ENCODE results near the gene CDH2.

CDH2 gene

DNA sequence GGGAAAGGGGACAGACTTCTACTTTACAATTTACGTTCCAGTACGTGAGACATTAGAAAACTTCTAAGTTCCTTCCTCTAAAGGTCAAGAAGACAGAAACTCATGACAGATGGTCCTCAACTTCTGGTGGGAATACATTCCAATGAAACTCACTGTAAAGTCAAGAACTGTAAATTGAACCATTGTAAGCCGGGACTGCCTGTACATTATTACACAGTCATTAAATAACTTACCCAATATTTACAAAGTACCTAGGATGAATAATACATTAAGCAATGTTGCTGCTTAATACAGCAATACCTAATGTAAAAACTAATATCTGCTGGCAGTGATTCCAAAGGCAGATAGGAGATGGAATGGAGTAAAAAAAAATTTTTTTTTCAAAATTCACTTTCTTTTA lies 51.9 kb downstream of the CDH2 start:
- no peak for DNase-seq

- no peak for DNase-seq
These were observed 52.5 kb downstream of the CDH2 start for GRCh38 chr18:28124131-28125029.

- DNase-seq, result no peak
These were observed 53.4 kb downstream of the CDH2 start for GRCh38 chr18:28123401-28124030.

DNA sequence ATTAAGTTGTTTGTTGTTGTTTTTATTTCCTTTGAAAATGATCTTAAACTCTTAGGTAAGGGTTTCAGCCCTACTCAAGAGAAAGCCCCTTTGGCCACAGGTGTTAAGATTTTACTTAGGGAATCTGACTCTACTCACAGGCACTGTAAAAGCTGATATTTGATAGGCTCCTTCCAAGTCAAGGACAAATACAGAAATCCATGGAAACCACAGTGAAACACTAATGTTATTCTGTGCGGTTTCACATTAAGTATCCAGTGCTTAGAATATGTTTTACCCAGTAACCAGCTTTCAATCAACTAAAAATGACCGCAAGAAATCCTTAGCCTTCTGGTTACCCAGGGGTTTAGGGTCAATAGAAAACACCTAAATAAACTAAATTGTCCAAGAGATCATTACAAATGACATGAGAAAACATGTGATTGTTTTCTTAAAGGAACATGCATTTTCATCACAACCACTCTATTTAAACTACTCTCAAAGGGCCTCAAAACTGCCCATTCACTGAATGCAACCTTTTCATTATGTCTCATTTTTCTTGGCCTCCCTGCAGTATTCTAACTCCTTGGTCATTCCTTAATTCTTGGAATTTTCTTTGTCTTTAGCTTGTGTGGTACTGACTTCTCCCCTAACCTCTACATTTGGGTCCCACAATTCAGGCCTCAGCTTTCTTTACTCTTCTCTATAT lies 56.0 kb downstream of the CDH2 start:
- no peak for DNase-seq

- no peak for DNase-seq
These were observed 60.5 kb downstream of the CDH2 start for GRCh38 chr18:28116461-28116860.

DNA sequence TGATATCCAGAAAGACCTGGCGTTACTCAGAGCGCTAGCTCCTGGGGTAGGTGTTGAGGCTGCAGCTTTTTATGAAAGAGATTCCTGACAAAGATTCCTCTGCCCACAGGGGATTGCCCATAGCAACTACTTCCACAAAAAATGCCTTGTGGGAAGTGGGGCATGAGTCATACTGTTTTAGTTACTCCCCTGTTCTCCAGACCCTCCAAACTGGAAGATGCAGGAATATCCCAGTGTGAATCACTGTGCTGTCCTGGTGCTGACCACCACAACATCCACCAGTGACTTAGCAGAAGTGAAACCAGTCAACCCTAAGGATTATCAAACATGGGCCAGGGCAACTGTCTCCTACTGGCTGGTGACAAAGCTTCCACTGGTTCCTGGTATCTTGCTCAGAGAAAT lies 61.8 kb downstream of the CDH2 start:
- DNase-seq, result peak; percentile 97

GRCh38 chr18:28114472-28114871 lies 62.5 kb downstream of the CDH2 start:
- no peak for DNase-seq

GRCh38 chr18:28113271-28114029 lies 63.5 kb downstream of the CDH2 start:
- DNase-seq, result no peak

DNA sequence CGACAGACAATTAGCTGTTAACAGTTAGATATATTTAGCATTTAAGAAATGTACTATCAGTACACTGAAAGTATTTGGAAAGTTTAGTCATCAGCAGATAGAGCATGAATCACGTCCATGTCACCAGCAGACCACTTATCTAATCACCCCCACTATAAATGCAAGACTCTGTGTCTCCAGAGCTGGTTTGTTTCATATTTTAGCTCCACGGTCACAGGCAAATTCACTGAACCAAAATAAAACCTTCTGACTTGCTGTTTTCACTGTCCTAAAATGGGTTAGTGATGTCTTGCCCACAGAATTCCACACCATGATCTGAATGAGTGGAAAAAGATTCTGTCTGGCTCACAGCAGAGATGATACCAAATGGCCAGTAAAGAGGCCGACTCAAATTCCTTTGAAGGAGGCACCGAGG lies 64.9 kb downstream of the CDH2 start:
- DNase-seq, result peak; percentile 71

GRCh38 chr18:28110924-28111323 lies 66.0 kb downstream of the CDH2 start:
- DNase-seq, result peak; percentile 51

GRCh38 chr18:28109781-28110560 lies 67.0 kb downstream of the CDH2 start:
- no peak for DNase-seq

- no peak for DNase-seq
These were observed 68.1 kb downstream of the CDH2 start for GRCh38 chr18:28108814-28109213.

DNA sequence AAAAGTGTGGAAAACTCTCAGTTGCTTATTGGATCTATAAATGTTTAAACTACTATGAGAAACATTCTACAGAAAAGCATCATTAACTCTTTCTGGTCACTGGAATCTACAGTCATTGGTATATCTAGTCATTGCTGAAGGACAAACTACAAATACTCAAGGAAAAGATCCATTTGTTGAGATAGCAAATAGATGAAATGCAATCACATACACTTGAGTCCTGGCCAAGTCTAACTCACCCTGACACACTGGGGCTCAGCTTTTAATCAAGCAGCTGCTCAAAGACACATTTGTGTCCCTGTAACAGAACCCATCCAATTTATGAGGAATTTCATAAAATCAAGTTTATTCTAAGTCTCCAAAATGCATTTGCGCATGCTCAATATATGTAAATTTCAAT lies 68.7 kb downstream of the CDH2 start:
- DNase-seq, result no peak

DNA sequence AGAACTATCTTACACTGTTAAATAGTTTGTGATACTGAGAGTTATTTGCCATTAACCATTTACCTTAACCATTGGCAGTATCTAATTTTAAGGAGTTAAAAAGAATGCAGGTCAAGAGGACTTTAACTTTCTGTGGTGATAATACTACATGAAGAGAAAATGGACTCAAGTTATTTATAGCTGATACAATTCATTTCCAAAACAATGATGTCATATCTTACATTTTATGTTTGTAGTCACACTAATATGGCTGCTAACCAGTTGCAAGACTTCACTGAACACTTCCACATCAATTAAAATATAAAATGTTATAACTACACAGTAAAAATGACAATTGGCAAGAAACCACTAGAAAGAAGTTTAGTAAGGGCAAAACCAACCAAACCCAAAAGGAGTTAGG lies 77.7 kb downstream of the CDH2 start:
- no peak for DNase-seq

- DNase-seq, result no peak
These were observed 81.3 kb downstream of the CDH2 start for GRCh38 chr18:28095631-28096030.

- no peak for DNase-seq
These were observed 81.9 kb downstream of the CDH2 start for GRCh38 chr18:28095041-28095440.

GRCh38 chr18:28091197-28091596 lies 85.7 kb downstream of the CDH2 start:
- DNase-seq, result no peak

DNA sequence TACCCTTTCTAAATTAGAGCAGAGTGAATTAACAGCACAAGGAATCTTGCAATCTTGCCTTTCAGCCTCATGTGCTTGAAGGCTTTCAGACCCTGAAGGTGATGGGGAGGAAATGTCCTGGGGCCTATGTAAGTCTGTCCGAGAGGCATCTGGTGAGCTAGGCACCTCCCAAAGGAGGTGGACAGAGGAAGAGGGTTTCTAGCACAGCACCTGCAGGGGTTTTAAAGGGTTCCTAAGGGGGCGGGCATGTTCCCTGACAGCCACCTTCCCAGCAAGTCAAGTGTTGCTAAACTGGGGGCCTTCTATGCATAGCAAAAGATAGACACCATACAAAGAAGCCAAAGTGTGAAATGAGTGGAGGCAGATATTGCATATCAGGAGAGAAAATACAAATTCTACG lies 88.5 kb downstream of the CDH2 start:
- DNase-seq, result peak; percentile 67

GRCh38 chr18:28086670-28087552 lies 90.0 kb downstream of the CDH2 start:
- DNase-seq, result no peak

DNA sequence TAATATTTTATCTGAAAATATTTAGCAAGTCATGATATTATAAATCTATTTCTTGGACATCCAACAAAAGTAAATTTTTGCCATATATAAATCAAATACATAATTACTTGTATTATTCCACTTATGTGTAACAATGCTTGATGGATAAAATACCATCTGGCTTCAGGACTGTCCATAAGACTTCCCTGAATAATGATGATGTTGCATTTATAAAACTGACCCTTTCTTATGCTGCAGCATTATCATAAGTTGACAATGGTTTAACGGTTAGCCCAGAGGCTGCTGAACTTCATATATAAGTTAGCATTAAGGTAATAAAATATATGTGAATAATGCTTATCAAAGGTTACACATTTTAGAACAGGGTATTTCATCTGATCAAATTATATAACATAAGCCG lies 95.4 kb downstream of the CDH2 start:
- DNase-seq, result no peak

DNA sequence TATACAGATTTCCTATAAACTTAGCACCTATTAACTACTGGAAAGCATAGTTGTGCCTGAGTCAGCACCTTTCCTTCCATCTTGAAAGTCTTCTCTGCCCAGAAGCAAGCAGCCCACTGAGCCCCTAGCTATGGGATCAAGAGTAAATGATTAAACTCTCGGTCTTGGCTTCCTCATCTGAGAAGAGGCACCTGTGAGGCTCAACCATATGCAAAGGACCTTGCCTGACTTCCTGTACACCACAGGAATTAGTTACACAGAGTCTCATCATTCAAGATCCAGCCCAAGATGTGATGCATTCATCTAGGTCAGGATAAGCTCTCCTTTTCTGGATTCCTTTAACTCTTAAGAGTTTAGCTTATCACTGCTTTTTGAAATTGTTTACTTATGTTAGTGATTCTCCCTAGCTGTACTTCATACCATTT lies 96.0 kb downstream of the CDH2 start:
- no peak for DNase-seq

All from islet precursor cell (in vitro differentiated cells).